DMS53 treated with DMSO at 0.1 percent for 48 hours (cell line): ENCODE measurements around the gene DGKB.
A peak's percentile ranks its signal among the peaks of the same experiment; 100 is the strongest.
"Not testable (repeated sequence)": the region's sequence is repeated elsewhere in the genome, so short reads cannot be mapped to it uniquely, and the experiment has no call there.

ENCODE experiments used
- DNase-seq: peaks from one replicate; lab custom pipeline; 2025; ENCODE audit not compliant: unreplicated experiment; lab: John Stamatoyannopoulos, UW

DGKB gene

GRCh38 chr7:14487701-14488395 lies 414.7 kb downstream of the DGKB start:
- DNase-seq = no peak

- DNase-seq = no peak
These were observed 418.9 kb downstream of the DGKB start for GRCh38 chr7:14483663-14484062.

GRCh38 chr7:14480281-14480680 lies 422.3 kb downstream of the DGKB start:
- no peak for DNase-seq

- DNase-seq = no peak
These were observed 423.6 kb downstream of the DGKB start for GRCh38 chr7:14478834-14479510.

- not testable (repeated sequence) for DNase-seq
These were observed 440.8 kb downstream of the DGKB start for GRCh38 chr7:14461716-14462115.

- not testable (repeated sequence) for DNase-seq
These were observed 443.7 kb downstream of the DGKB start for GRCh38 chr7:14458846-14459245.

GRCh38 chr7:14457568-14458453 lies 444.7 kb downstream of the DGKB start:
- DNase-seq = peak; percentile 87

GRCh38 chr7:14449291-14449690 lies 453.3 kb downstream of the DGKB start:
- no peak for DNase-seq

GRCh38 chr7:14446829-14447228 lies 455.7 kb downstream of the DGKB start:
- DNase-seq = no peak

GRCh38 chr7:14446219-14446618 lies 456.3 kb downstream of the DGKB start:
- DNase-seq = no peak

GRCh38 chr7:14438366-14438765 lies 464.2 kb downstream of the DGKB start:
- no peak for DNase-seq

GRCh38 chr7:14436878-14437277 lies 465.7 kb downstream of the DGKB start:
- no peak for DNase-seq

- no peak for DNase-seq
These were observed 469.6 kb downstream of the DGKB start for GRCh38 chr7:14432924-14433323.

GRCh38 chr7:14430926-14431325 lies 471.6 kb downstream of the DGKB start:
- DNase-seq = no peak

- DNase-seq = no peak
These were observed 477.0 kb downstream of the DGKB start for GRCh38 chr7:14425559-14425958.

GRCh38 chr7:14424675-14425074 lies 477.9 kb downstream of the DGKB start:
- DNase-seq = peak; percentile 15

GRCh38 chr7:14420768-14421167 lies 481.8 kb downstream of the DGKB start:
- DNase-seq = peak; percentile 88

GRCh38 chr7:14419531-14419930 lies 483.0 kb downstream of the DGKB start:
- no peak for DNase-seq

- no peak for DNase-seq
These were observed 483.9 kb downstream of the DGKB start for GRCh38 chr7:14418633-14419032.

GRCh38 chr7:14414274-14414986 lies 488.1 kb downstream of the DGKB start:
- DNase-seq = peak; percentile 24
